HUDEP-2 (cell line): ENCODE results near the gene SAMD8.
"Not testable (repeated sequence)": the region's sequence is repeated elsewhere in the genome, so short reads cannot be mapped to it uniquely, and the experiment has no call there.

Source experiments
- DNase-seq, 76 experiments: peaks; one replicate each; lab custom pipeline; 2025; ENCODE audit not compliant: unreplicated experiment in 76 of 76; lab: John Stamatoyannopoulos, UW

SAMD8 gene

DNA sequence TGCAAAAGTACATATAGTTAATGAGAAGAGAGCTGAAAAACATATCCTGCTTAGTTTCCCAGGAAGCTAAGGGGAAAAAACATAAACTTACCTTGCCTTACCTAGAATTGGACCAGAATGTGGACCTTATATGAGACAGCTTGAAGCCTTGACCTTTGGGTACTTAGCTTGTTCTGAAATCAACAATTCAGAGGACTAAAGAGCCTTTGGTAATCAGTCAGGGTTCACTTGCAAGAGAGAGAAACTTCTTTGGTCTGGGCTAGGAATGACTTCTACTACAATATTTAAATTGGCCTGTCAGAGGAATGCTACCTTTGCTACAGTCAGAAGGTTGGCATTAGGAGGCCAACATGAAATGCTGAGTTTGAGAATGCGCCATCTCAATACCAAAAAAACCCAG lies 24.9 kb downstream of the SAMD8 start:
- no peak for DNase-seq

DNA sequence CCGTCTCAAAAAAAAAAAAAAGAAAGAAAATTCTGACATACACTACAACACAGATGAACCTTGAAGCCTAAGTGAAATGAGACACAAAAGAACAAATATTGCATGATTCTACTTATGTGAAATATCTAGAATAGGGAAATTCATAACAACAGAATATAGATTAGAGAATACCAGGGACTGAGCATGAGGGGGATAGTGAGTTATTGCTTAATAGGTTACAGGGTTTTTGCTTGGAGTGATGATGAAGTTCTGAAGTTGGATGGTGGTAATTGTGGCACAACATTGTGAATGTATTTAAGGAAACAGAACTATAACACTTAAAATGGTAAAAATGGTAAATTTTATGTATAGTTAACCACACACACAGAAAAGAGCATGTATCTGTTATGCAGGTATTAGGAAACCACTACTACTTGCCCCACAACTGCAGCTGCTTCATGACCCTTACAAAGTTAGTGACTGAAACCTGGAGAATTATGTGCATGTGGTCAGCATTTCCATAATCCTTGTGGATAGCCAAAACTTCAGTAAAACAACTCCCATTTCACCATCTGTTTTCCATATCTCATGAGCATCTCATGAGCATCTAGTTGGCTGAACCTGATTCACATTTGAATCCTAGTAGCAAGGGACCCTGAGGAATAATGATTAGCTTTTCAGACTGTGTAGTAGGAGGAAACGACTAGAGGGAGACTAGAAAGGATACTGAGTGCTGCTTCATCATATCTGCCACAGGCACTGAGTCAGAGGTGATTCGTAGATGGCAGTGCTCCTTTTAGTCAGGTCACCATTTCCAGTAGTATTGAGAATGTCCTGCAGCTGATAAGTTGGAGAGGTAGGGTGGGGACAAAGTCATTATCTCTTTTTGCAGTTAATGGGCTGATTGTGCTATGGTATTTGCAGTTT lies 26.3 kb downstream of the SAMD8 start:
- peak in 66 of 76 experiments; percentile 3 to 89 (median 50) for DNase-seq

DNA sequence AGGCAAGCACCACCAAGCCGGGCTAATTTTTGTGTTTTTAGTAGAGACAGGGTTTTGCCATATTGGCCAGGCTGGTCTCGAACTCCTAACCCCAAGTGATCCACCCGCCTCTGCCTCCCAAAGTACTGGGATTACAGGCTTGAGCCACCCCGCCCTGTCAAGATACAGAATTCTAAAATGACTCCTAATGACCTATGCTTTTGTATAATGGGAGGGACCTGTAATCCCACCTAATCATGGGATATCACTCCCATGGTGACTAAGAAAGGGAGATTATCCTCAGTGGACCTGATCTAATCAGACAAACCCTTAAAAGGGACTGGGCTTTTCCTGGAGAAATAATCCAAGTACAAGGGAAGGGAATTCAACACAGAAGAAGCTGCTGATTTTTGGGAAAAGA lies 28.8 kb downstream of the SAMD8 start:
- DNase-seq, result no peak

DNA sequence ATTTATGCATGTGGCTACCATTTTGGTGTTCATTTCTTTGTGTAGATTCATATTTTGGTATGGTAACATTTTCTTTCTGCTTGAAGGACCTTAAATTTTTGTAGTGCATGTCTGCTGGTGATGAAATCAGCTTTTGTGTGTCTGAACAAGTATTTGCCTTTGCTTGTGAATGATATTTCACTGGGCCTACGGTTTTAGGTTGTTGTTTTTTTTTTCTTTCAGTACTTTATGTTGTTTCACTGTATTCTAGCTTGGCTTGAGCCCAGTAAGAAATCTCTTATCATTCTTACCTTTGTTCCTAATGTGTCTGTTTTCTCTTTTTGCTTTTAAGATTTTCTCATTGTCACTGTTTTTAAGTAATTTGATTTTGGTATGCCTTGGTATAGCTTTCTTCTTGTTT lies 31.9 kb downstream of the SAMD8 start:
- DNase-seq, result peak in 1 of 76 experiments; percentile 8

DNA sequence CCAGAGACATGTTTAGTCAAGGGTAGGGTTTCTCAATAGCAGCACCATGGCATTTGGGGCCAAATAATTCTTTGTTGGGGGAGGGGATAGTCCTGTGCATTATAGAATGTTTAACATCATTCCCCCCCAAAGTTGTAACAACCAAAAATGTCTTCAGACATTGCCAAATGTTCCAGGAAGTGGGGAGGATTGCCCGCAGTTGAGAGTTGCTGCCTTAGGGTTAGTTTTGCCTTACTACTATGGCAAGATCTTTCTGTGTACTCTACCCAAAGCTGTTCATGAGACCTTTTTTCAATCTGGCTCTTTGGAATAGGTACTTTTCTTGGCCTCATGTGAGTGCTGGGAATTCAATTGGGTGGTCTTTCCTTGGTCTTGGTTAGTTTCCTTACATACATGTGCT lies 34.1 kb downstream of the SAMD8 start:
- DNase-seq, result no peak

DNA sequence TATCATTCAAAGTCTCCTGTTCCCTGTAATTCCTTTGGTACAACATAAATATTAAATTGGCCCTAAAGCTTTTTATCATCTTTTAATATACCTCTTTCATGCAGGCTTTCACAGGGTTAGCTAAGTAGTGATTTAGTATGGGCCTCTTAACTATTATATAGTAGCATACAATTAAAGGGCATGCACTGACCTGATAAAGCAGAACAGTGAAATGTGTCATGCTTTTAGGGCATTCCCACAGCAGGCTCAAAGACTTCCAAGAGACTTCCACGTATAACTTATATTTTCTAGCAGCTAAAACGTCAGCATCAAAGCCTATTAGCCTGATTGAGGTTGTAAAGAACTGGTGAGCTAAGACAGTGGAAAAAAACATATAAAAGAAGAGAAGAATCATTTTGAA lies 35.3 kb downstream of the SAMD8 start:
- DNase-seq, result no peak

DNA sequence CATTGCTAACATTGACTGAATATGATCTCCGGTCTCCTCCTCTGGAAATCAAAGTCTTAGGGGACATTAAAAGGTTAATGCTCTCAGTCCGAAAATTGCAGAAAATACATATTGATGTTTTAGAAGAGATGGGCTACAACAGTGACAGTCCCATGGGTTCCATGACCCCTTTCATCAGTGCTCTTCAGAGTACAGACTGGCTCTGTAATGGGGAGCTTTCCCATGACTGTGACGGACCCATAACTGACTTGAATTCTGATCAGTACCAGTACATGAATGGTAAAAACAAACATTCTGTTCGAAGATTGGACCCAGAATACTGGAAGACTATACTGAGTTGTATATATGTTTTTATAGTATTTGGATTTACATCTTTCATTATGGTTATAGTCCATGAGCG lies 39.2 kb downstream of the SAMD8 start:
- no peak for DNase-seq

DNA sequence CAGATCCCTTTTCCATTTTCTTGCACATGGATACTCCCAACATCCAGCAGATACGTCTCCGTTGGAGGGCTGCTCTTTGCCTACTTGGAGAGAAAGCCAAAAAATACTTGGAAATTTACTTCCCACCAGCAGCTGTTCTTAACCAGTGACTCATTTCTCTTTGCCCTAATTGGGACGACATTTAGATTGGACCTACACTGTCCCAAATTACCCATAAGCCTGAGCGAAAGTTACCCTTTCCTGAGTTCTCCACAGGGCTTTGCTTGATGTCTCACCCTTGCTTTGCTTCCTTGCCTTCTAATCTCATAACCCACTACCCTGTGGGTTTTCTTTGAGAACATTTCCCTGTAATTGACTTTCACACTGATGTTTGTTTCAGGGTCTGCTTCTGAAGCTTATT lies 48.1 kb downstream of the SAMD8 start:
- DNase-seq, result no peak

DNA sequence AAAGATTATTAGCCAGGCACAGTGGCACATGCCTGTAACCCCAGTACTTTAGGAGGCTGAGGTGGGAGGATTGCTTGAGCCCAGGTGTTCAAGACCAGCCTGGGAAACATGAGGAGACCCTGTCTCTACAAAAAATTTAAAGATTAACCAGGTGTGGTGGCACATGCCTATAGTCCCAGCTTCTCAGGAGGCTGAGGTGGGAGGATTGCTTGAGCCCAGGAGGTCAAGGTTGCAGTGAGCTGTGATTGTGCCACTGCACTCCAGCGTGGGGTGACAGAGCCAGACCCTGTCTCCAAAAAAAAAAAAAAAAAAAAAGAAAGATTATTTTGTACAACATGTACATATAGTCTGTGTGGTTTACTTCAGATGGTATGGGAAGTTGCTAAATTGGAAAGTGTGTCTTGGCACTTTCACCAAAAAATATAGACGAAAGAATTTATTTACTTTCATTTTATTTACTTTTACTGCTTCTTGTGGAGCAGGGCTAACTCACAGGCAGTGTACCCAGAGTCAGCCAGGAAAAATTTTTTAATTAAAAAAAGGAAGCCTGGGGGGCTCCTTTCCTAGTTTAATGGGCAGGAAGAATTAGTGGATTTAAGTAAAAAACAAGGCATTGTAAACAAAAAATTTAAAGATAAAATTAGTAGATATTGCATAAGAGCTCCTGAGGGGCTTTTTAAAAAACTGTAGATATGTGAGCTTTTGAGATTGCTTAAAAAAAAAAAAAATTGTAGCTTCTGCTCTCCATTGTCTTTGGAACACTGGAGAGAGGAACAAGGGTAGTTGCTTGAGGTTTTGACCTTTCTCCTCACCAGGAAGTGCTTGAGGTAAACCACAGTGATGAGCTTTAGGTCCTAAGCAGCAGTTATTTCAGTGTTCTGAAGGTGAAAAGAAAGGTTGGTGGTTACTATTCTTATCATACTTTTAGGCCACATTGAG lies 54.5 kb downstream of the SAMD8 start:
- DNase-seq, result no peak

DNA sequence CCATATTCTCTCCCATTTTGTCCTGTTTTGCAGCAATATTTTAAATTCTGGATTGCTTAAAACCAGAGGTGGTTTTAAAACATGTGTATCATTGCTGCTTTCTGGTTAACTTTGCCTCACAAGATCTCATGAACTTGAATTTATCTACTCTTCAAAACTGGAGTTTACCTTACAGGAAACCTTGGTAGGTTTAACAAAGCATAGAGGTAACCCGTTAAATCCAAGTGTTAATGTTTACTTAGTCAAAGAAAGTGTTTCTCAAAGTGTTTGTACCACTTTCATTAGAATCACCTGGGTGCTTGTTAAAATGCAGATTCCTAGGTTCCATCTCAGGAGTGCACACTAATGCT lies 55.1 kb downstream of the SAMD8 start:
- DNase-seq, result no peak

DNA sequence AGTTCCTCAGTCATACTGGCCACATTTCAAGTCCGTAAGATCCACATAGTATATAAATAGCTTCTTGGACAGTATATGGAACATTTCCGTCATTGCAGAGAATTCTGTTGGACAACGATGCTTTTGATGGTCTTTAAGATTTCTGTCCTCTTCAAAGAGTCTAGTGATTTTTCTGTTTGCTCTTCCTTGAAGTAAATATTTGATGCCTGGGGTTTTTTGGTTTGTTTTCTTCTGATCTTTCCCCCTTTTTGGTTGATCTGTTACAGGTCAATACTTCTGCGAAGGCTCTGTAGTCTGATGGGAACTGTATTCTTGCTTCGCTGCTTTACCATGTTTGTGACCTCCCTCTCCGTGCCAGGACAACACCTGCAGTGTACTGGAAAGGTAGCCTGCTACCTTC lies 56.8 kb downstream of the SAMD8 start:
- no peak for DNase-seq

DNA sequence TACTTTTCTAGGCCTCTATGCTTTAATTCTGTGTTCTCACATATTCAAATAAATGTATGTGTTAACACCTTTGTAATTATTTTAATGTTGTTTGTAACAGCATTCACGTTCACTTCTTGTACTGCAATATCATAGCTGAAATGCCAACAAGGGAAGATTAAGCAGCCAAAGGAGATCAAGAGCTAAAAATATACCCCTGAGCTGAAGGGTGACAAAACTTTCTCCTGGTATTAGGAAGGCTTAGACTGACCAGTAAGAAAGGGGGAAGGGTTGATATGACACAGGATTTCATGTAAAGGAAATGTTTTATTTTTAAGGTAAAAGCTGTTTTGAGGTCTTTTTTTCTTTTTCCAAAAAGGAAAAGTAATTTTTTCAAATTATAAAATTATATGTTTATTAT lies 58.8 kb downstream of the SAMD8 start:
- DNase-seq, result no peak

DNA sequence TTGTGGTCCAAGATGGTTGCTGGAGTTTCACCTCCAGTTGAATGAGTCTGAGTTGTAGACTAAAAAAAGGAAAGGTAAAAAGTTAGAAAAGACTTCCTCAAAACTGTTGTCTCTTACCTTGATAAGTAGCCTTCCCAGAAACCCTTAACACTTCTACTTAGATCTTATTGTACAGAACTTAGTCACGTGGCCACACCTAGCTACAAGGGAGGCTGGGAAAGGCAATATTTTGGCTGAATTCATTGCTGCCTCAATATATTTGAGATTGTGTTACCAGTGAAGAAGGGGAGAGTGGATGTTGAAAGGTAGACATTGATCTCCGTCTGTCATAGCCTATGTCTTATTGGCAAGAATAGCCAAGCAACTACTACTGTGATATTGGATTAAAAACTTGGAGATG lies 63.6 kb downstream of the SAMD8 start:
- DNase-seq, result no peak

DNA sequence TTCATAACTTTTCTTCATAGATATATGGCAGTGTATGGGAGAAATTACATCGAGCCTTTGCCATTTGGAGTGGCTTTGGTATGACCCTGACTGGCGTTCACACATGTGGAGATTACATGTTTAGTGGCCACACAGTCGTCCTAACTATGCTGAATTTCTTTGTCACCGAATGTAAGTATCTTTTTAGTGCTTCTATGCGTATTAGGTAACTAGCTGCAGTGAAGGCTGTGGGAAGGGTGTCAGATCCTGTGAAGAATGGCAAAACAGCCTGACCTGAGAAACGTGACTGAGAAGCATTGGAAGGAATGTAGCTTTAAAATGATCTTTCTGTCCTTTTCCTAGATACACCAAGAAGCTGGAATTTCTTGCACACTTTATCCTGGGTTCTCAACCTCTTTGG lies 64.6 kb downstream of the SAMD8 start:
- no peak for DNase-seq

DNA sequence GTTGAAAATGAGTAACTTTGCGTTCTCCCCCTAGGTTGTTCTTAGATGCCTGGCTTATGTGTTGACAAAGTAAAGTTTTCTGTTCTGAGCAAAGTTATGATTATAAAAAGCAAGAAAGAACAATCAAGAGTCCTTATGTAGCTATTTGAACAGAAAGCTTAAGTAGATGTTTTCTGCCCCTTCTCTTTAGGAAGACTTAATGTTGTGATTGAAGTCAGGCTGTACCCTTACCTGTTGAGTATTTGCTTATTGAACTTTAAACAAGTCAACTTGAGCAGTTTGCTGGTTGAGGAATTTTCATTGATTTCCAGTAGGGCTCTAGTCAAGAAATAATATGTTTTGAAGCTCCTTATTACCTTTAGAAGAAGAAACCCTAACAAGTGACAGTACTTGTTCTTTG lies 65.3 kb downstream of the SAMD8 start:
- no peak for DNase-seq

DNA sequence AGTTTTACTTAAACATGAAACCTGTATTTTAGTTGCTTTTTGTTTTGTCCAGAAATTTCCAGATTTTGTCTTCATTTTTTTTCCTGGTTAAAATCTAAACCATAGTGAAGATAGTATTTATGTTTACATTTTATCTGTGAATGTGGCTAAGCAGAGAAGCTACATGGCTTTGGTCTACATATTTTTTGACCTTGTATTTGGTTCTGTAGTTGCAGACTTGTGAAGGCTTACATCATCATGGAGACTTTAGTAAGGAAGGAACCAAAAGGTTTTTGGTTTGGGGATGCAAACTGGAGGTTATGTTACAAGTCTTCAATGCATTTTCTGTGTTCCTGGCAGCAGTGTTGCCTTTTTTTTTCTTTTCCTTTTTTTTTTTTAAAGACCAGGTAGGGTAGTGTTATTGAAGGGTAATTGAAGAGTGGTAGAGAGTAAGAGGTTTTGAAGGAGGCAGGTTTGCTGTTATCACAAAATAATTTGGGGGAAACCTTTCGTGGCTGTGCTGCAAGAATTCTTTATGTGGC lies 68.3 kb downstream of the SAMD8 start:
- no peak for DNase-seq

DNA sequence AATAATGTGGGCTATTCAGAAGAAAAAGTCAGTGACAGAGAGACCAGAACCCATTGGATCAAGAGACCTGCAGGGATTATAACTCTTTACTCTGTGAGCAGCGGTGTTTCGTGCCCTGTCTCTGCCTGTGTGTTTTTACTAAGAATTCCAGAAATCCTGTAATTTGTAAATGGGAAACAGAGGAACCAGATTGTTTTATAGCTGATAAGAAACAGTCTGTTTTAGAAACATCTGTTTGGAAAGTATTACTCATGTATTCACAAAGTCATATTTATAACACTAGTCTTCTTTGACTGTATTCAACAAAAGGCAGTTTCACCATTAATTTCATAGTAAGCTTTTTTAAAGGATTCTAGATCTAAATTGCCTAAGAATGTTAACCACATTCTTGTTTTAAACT lies 69.1 kb downstream of the SAMD8 start:
- DNase-seq, result no peak

DNA sequence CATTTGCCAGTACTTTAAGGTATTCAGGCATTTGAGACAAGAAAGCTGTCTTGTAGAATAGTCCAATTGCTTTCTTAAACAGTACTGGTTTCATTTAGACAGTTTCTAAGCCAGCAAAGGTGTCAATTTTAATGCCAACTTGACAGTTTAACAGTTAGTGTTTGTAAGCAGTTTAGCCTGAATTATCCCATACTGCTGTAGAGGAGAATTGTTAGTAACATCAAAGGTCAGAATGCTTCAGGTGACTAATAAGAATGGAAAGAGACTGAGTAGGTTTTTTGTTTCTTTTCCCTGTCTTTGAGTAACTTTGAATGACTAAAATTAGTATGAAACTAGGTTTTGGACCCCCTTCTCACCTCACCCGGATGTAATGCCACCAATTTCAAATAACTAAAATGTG lies 69.6 kb downstream of the SAMD8 start:
- DNase-seq, result no peak

DNA sequence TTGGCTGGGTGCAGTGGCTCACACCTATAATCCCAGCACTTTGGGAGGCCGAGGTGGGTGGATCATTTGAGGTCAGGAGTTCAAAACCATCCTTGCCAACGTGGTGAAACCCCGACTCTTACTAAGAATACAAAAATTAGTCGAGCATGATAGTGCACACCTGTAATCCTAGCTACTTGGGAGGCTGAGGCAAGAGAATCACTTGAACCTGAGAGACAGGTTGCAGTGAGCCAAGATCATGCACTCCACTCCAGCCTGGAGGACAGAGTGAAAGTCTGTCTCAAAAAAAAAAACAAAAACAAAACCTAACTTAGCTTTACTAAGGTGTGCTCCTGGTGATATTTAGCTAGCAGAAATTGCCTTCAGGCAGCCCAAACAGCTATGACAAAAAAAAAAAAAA lies 74.9 kb downstream of the SAMD8 start:
- DNase-seq, result no peak

DNA sequence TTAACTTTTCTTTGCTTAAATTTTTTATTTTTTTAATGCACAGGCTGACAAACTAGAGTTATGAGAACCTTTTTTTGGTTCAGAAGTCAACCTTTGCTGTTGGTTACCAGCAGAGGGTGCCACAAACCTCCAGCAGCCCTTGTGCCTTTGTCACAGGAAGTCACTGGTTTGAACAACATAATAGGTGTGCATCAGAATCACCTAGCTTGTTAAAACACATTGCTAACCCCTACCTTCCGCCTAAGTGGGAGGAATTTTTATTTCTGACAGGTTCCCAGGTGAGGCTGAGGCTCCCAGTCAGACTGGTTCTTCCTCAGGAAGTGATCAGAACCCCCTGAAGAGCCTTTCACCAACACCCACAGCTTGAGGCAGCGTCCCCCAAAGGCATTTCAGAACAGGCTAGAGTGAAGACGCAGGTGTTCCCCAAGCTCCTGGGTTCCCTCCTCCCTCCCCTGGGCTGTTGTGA lies 76.5 kb downstream of the SAMD8 start:
- peak in 53 of 76 experiments; percentile 6 to 67 (median 29) for DNase-seq

DNA sequence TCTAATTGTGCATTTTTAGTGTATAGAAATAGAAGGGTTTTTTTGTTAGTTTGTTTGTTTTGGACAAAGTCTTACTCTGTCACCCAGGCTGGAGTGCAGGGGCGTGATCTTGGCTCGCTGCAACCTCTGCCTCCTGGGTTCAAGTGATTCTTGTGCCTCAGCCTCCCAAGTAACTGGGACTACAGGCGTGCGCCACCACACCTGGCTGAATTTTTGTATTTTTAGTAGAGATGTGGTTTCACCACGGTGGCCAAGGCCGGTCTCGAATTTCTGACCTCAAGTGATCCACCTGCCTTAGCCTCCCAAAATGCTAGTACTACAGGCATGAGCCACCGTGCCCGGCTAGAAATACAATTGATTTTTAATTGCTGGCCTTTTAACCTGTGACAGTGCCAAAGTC lies 77.1 kb downstream of the SAMD8 start:
- not testable (repeated sequence) for DNase-seq
